GM13977 (cell line): ENCODE results near the gene GALNT1.

Experiments
- DNase-seq: peaks from one replicate; pipeline ENCODE4 v3.0.0; 2012; ENCODE audit warnings: low spot score
- CTCF ChIP-seq: IDR thresholded peaks from 2 replicates; pipeline ENCODE4 v1.5.1; 2012; ENCODE audit warnings: mild to moderate bottlenecking, control low read depth; ENCODE audit not compliant: insufficient read depth; ENCODE audit errors: extremely low read depth, missing control alignments
- in situ Hi-C: fragments of 300-500 bp; cut with MboI; formaldehyde crosslinking; loops from one replicate; pipeline ENCODE4 v1.12.0; 2022; ENCODE audit warnings: low sequenced_read_pairs, low pct_unique_long_range_greater_than_20kb, mixed read lengths, inconsistent platforms; ENCODE audit not compliant: unreplicated experiment

Gene GALNT1

GRCh38 chr18:35634323-35634722 is 52.8 kb downstream of the GALNT1 start:
- DNase-seq, result no peak
- in situ Hi-C loops, result no loop called here
- TF ChIP-seq CTCF, result no peak

- no peak for DNase-seq
- TF ChIP-seq CTCF, result no peak
- in situ Hi-C loops, result no loop called here
These were observed 53.6 kb downstream of the GALNT1 start for GRCh38 chr18:35635170-35635569.

GRCh38 chr18:35637227-35637626 is 55.7 kb downstream of the GALNT1 start:
- in situ Hi-C loops, result no loop called here
- TF ChIP-seq CTCF, result no peak
- no peak for DNase-seq

- DNase-seq, result no peak
- in situ Hi-C loops, result no loop called here
- no peak for TF ChIP-seq CTCF
These were observed 57.8 kb downstream of the GALNT1 start for GRCh38 chr18:35639296-35639695.

- DNase-seq, result no peak
- no peak for TF ChIP-seq CTCF
- in situ Hi-C loops, result no loop called here
These were observed 59.9 kb downstream of the GALNT1 start for GRCh38 chr18:35641467-35641866.

- in situ Hi-C loops, result no loop called here
- TF ChIP-seq CTCF, result no peak
- no peak for DNase-seq
These were observed 60.4 kb downstream of the GALNT1 start for GRCh38 chr18:35641916-35642315.

- no peak for TF ChIP-seq CTCF
- DNase-seq, result no peak
- in situ Hi-C loops, result no loop called here
These were observed 61.3 kb downstream of the GALNT1 start for GRCh38 chr18:35642802-35643201.
